Thoracic aorta (tissue), 2 donors: ENCODE data around the gene TCF20. TPM values are rescaled to one million over a fixed set of nuclear protein-coding genes. Genes with fewer than 3 reads are reported as not detected.

Experiments used
- ATAC-seq: fragments of 150-250 bp; one replicate; pipeline ENCODE4 v1.8.0; 2017; ENCODE audit warnings: low read depth; ENCODE audit not compliant: insufficient number of reproducible peaks, low FRiP score
- DNase-seq: peaks from one replicate; pipeline ENCODE4 v3.0.0-alpha.2; 2020; ENCODE audit warnings: low spot score
- H3K27ac ChIP-seq, 2 donors: fragments of 200-600 bp; sonication (generic); 1 replicate in 1 of 2; 2 replicates in 1 of 2; pipeline ENCODE4 v1.5.1; 2016; ENCODE audit warnings: mild to moderate bottlenecking in 2 of 2, moderate library complexity in 2 of 2
- H3K27me3 ChIP-seq: fragments of 200-600 bp; sonication (generic); replicated peaks from 2 replicates; pipeline ENCODE4 v1.6.0; 2016; ENCODE audit warnings: mild to moderate bottlenecking; ENCODE audit not compliant: insufficient read depth
- H3K36me3 ChIP-seq: fragments of 200-600 bp; sonication (generic); one replicate; pipeline ENCODE4 v1.5.1; 2016
- H3K4me1 ChIP-seq, 2 donors: fragments of 200-600 bp; sonication (generic); 1 replicate in 1 of 2; 2 replicates in 1 of 2; pipeline versions ENCODE4 v1.5.1 to v1.6.0; 2016; ENCODE audit warnings: low read depth in 2 of 2, mild to moderate bottlenecking in 1 of 2; ENCODE audit not compliant: control insufficient read depth in 1 of 2
- H3K4me3 ChIP-seq: fragments of 200-600 bp; sonication (generic); 2 replicates; pipeline ENCODE4 v1.5.1; 2016; ENCODE audit warnings: mild to moderate bottlenecking
- H3K9me3 ChIP-seq: fragments of 200-600 bp; sonication (generic); 2 replicates; pipeline ENCODE4 v1.5.1; 2016
- total RNA-seq, 2 donors: library from RNA; depleted of rRNA; stranded (reverse); fragments of >200 nt; gene quantifications; one replicate each; pipeline versions ENCODE4 v1.1.0 to v1.2.3, GENCODE V29; 2016
- TF ChIP-seq, protein P1 (sequence below): fragments of 200-600 bp; sonication (generic); IDR thresholded peaks from one replicate; pipeline ENCODE4 v1.5.1; 2019; ENCODE audit warnings: antibody characterized with exemption

TCF20 gene
- total RNA-seq, 2 donors from 2014 or later, result 25.7 to 30.3 TPM

- no peak for DNase-seq
- Histone ChIP-seq H3K4me3 (no peak overlapping the region), H3K27me3 (no peaks in the 10 kb centered on the region), H3K36me3 (no peaks in the 10 kb centered on the region), H3K4me1 (no peaks in the 10 kb centered on the region), H3K27ac (no peak overlapping the region), H3K9me3 (no peaks in the 10 kb centered on the region)
- no peak for ATAC-seq
- TF ChIP-seq, protein P1, sequence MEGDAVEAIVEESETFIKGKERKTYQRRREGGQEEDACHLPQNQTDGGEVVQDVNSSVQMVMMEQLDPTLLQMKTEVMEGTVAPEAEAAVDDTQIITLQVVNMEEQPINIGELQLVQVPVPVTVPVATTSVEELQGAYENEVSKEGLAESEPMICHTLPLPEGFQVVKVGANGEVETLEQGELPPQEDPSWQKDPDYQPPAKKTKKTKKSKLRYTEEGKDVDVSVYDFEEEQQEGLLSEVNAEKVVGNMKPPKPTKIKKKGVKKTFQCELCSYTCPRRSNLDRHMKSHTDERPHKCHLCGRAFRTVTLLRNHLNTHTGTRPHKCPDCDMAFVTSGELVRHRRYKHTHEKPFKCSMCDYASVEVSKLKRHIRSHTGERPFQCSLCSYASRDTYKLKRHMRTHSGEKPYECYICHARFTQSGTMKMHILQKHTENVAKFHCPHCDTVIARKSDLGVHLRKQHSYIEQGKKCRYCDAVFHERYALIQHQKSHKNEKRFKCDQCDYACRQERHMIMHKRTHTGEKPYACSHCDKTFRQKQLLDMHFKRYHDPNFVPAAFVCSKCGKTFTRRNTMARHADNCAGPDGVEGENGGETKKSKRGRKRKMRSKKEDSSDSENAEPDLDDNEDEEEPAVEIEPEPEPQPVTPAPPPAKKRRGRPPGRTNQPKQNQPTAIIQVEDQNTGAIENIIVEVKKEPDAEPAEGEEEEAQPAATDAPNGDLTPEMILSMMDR, result no peak
Measured at GRCh38 chr22:42257386-42257785, 13.1 kb downstream of the TCF20 start.

DNA sequence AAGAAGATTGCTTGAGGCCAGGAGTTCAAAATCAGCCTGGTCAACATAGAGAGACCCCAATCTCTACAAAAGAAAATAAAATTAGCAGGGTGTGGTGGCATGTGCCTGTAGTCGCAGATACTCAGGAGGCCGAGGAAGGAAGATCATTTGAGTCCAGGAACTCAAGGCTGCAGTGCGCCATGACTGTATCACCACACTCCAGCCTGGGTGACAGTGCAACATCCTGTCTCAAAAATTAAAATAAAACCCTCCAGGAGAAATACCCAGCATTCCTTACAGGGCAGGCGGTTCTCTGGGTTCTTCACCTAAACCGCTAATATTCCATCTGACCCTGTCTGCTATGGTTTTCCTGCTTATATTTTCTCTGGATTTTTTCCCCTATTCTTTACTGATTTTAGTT lies 13.5 kb downstream of the TCF20 start:
- Histone ChIP-seq H3K27ac (no peak overlapping the region), H3K9me3 (no peaks in the 10 kb centered on the region), H3K36me3 (no peaks in the 10 kb centered on the region), H3K4me3 (no peak overlapping the region), H3K27me3 (no peaks in the 10 kb centered on the region), H3K4me1 (no peaks in the 10 kb centered on the region)
- DNase-seq (no peak), ATAC-seq (no peak)
- TF ChIP-seq, protein P1, result no peak

- Histone ChIP-seq H3K36me3 (no peaks in the 10 kb centered on the region), H3K4me3 (no peak overlapping the region), H3K9me3 (no peaks in the 10 kb centered on the region), H3K27ac (no peak overlapping the region), H3K4me1 (no peaks in the 10 kb centered on the region), H3K27me3 (no peaks in the 10 kb centered on the region)
- ATAC-seq (no peak), DNase-seq (no peak)
- TF ChIP-seq, protein P1, result no peak
Measured at GRCh38 chr22:42256220-42256619, 14.2 kb downstream of the TCF20 start.

GRCh38 chr22:42249831-42250230 lies 20.6 kb downstream of the TCF20 start:
- TF ChIP-seq, protein P1, result no peak
- H3K36me3 ChIP-seq, result no peaks in the 10 kb centered on the region
- peaks cover 0 to 7% of the 10 kb centered on the region in 2 donors for H3K4me1 ChIP-seq
- DNase-seq (no peak), ATAC-seq (no peak)
- no peak overlapping the region for H3K4me3 ChIP-seq
- no peak overlapping the region for H3K27ac ChIP-seq
- H3K27me3 ChIP-seq, result no peaks in the 10 kb centered on the region
- no peaks in the 10 kb centered on the region for H3K9me3 ChIP-seq

DNA sequence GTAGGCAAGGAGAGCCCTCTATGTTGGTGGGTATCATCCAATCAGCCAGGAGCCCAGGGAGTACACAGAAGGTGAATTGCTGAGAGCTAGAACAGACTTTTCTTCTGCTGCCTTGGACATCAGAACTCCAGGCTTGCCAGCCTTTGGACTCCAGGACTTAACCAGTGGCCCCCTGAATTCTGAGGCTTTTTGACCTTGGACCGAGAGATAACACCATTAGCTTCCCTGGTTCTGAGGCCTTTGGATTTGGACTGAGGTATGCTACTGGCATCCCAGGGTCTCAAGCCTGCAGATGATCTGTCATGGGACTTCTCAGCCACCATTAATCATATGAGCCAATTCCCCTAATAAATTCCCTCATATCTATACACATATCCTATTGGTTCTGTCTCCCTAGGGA lies 21.5 kb downstream of the TCF20 start:
- Histone ChIP-seq H3K4me1 (peaks cover 0 to 7% of the 10 kb centered on the region in 2 donors), H3K9me3 (no peaks in the 10 kb centered on the region), H3K4me3 (no peak overlapping the region), H3K27ac (no peak overlapping the region), H3K27me3 (no peaks in the 10 kb centered on the region), H3K36me3 (no peaks in the 10 kb centered on the region)
- TF ChIP-seq, protein P1, result no peak
- ATAC-seq, result no peak
- DNase-seq, result no peak
